Activated CD4-positive, alpha-beta T cell treated with anti-CD3 and anti-CD28 coated beads, Interleukin-2, amount 50 U/mL, for 1 hour (primary cell): ENCODE data around the gene ANG.
"Not testable (repeated sequence)": the region's sequence is repeated elsewhere in the genome, so short reads cannot be mapped to it uniquely, and the experiment has no call there.

Source experiments
- DNase-seq: peaks from one replicate; pipeline ENCODE4 v3.0.0-alpha.2; 2020

Gene ANG

GRCh38 chr14:20700965-20701364, 12.4 kb downstream of the ANG start:
- DNase-seq: not testable (repeated sequence)

- no peak for DNase-seq
Measured at GRCh38 chr14:20706657-20707355, 18.2 kb downstream of the ANG start.

GRCh38 chr14:20707622-20708021, 19.1 kb downstream of the ANG start:
- no peak for DNase-seq

- DNase-seq: no peak
Measured at GRCh38 chr14:20711261-20711660, 22.7 kb downstream of the ANG start.

- DNase-seq: no peak
Measured at GRCh38 chr14:20711685-20712084, 23.1 kb downstream of the ANG start.

GRCh38 chr14:20712904-20713303, 24.3 kb downstream of the ANG start:
- DNase-seq: no peak

- DNase-seq: no peak
Measured at GRCh38 chr14:20714593-20715250, 26.2 kb downstream of the ANG start.

- no peak for DNase-seq
Measured at GRCh38 chr14:20719777-20720176, 31.2 kb downstream of the ANG start.

GRCh38 chr14:20720741-20721140, 32.2 kb downstream of the ANG start:
- DNase-seq: no peak

GRCh38 chr14:20722016-20722415, 33.5 kb downstream of the ANG start:
- DNase-seq: no peak

- DNase-seq: no peak
Measured at GRCh38 chr14:20723488-20723887, 34.9 kb downstream of the ANG start.

- DNase-seq: not testable (repeated sequence)
Measured at GRCh38 chr14:20726121-20726520, 37.6 kb downstream of the ANG start.

- DNase-seq: no peak
Measured at GRCh38 chr14:20726531-20726930, 38.0 kb downstream of the ANG start.

- no peak for DNase-seq
Measured at GRCh38 chr14:20730891-20731290, 42.3 kb downstream of the ANG start.

GRCh38 chr14:20732477-20732876, 43.9 kb downstream of the ANG start:
- no peak for DNase-seq

- DNase-seq: no peak
Measured at GRCh38 chr14:20732979-20733635, 44.5 kb downstream of the ANG start.

- DNase-seq: no peak
Measured at GRCh38 chr14:20733684-20734429, 45.3 kb downstream of the ANG start.

GRCh38 chr14:20734430-20734806, 45.9 kb downstream of the ANG start:
- no peak for DNase-seq

GRCh38 chr14:20738292-20738691, 49.7 kb downstream of the ANG start:
- not testable (repeated sequence) for DNase-seq

GRCh38 chr14:20742132-20742531, 53.6 kb downstream of the ANG start:
- no peak for DNase-seq

GRCh38 chr14:20743556-20743955, 55.0 kb downstream of the ANG start:
- no peak for DNase-seq
